ENCODE measurements around the gene CTSZ.

- TF ChIP-seq CTCF (IDR thresholded peaks at IDR 0.05) (no peak), EP300 (IDR thresholded peaks at IDR 0.05) (no peak)
Measured at GRCh38 chr20:58971429-58971828, 35.6 kb downstream of the CTSZ start.

Data from sigmoid colon (tissue), 4 donors.